B cell (primary cell): Measurements from ENCODE around the gene GPAT3. TPM values are rescaled to one million over a fixed set of nuclear protein-coding genes. Genes with fewer than 3 reads are reported as not detected.
"Not testable (repeated sequence)": the region's sequence is repeated elsewhere in the genome, so short reads cannot be mapped to it uniquely, and the experiment has no call there.

Experiments used
- ATAC-seq: fragments of 200-7000 bp; cut with Tn5 transposase; one replicate; pipeline ENCODE4 v1.10.0; 2021; ENCODE audit warnings: low read depth, mild to moderate bottlenecking, moderate number of reproducible peaks, moderate library complexity
- CTCF ChIA-PET: fragments of 350-600 bp; sonication (Branson Sonifier 250); formaldehyde crosslinking; loops from one replicate; lab custom pipeline; 2021; ENCODE audit warnings: antibody characterized with exemption, inconsistent platforms; lab: Charles Lee
- POLR2A ChIA-PET: fragments of 350-600 bp; sonication (Branson Sonifier 250); formaldehyde crosslinking; loops from one replicate; lab custom pipeline; 2021; ENCODE audit warnings: antibody characterized with exemption; lab: Charles Lee
- DNase-seq: peaks from one replicate; pipeline ENCODE4 v3.0.0; 2013
- H2AFZ ChIP-seq: 2 replicates; pipeline ENCODE4 v1.6.1; 2012; ENCODE audit warnings: mild to moderate bottlenecking, low read depth, low read length; ENCODE audit not compliant: insufficient read depth, poor library complexity, severe bottlenecking
- H3K27ac ChIP-seq, 2 donors: 1 replicate in 1 of 2; 2 replicates in 1 of 2; pipeline ENCODE4 v1.5.1; 2012 to 2013; ENCODE audit warnings: low read length in 2 of 2, mild to moderate bottlenecking in 2 of 2, moderate library complexity in 1 of 2
- H3K27me3 ChIP-seq, 4 experiments: fragments of 200-600 bp in 1 of 4; sonication (generic) in 1 of 4; replicated peaks in 1 of 4; 1 replicate in 2 of 4; 2 replicates in 2 of 4; pipeline versions ENCODE4 v1.6.1 to v1.7.0; 2013 to 2016; ENCODE audit warnings: low read length in 3 of 4, mild to moderate bottlenecking in 2 of 4, mixed read lengths in 1 of 4, moderate library complexity in 1 of 4; ENCODE audit not compliant: insufficient read depth in 4 of 4, control insufficient read depth in 3 of 4; ENCODE audit errors: control extremely low read depth in 1 of 4
- H3K36me3 ChIP-seq, 2 experiments: replicated peaks in 1 of 2; 1 replicate in 1 of 2; 2 replicates in 1 of 2; pipeline versions ENCODE4 v1.6.1 to v1.7.1; 2013; ENCODE audit warnings: low read length in 1 of 2; ENCODE audit not compliant: insufficient read depth in 2 of 2, control insufficient read depth in 1 of 2; ENCODE audit errors: control extremely low read depth in 1 of 2, extremely low read depth in 1 of 2
- H3K4me1 ChIP-seq, 2 donors: fragments of 200-600 bp in 1 of 2; sonication (generic) in 1 of 2; 1 replicate in 1 of 2; 2 replicates in 1 of 2; pipeline versions ENCODE4 v1.5.1 to v1.6.1; 2013 to 2017; ENCODE audit warnings: low read length in 2 of 2; ENCODE audit not compliant: control insufficient read depth in 2 of 2, insufficient read depth in 2 of 2
- H3K4me2 ChIP-seq: replicated peaks from 2 replicates; pipeline ENCODE3; 2012; ENCODE audit warnings: mild to moderate bottlenecking, low read depth, low read length; ENCODE audit not compliant: poor library complexity, severe bottlenecking
- H3K4me3 ChIP-seq, 5 experiments: fragments of 200-600 bp in 1 of 5; sonication (generic) in 1 of 5; 1 replicate in 3 of 5; 2 replicates in 2 of 5; pipeline versions ENCODE4 v1.5.1 to v1.7.0; 2011 to 2016; ENCODE audit warnings: low read length in 4 of 5, mild to moderate bottlenecking in 4 of 5, low read depth in 2 of 5, control low read depth in 1 of 5, moderate library complexity in 1 of 5; ENCODE audit not compliant: insufficient read depth in 1 of 5; ENCODE audit errors: control extremely low read depth in 1 of 5, extremely low read depth in 1 of 5
- H3K79me2 ChIP-seq: fragments of 200-600 bp; sonication (generic); one replicate; pipeline ENCODE4 v1.6.0; 2016; ENCODE audit warnings: low read length; ENCODE audit not compliant: control insufficient read depth, insufficient read depth
- H3K9ac ChIP-seq: fragments of 200-600 bp; sonication (generic); 2 replicates; pipeline ENCODE4 v1.6.1; 2017; ENCODE audit warnings: mild to moderate bottlenecking, low read length, moderate library complexity
- H3K9me3 ChIP-seq, 3 donors: one replicate each; pipeline versions ENCODE4 v1.6.1 to v1.7.1; 2013; ENCODE audit warnings: low read length in 2 of 3; ENCODE audit not compliant: control insufficient read depth in 2 of 3, insufficient read depth in 1 of 3; ENCODE audit errors: control extremely low read depth in 1 of 3
- H4K20me1 ChIP-seq: 2 replicates; pipeline ENCODE4 v1.6.0; 2012; ENCODE audit warnings: mild to moderate bottlenecking, low read length; ENCODE audit not compliant: insufficient read depth, control insufficient read depth, poor library complexity, severe bottlenecking
- H3K27ac Mint-ChIP-seq: one replicate; pipeline ENCODE4 v1.8.0; 2021; ENCODE audit warnings: mixed read lengths
- H3K27me3 Mint-ChIP-seq: one replicate; pipeline ENCODE4 v1.8.0; 2021; ENCODE audit warnings: mixed read lengths
- H3K4me1 Mint-ChIP-seq: one replicate; pipeline ENCODE4 v1.8.0; 2021; ENCODE audit warnings: mixed read lengths
- H3K4me3 Mint-ChIP-seq: one replicate; pipeline ENCODE4 v1.8.0; 2021; ENCODE audit warnings: mixed read lengths
- H3K9me3 Mint-ChIP-seq: one replicate; pipeline ENCODE4 v1.8.0; 2022; ENCODE audit warnings: mixed read lengths; ENCODE audit not compliant: insufficient read depth
- CTCF ChIP-seq: fragments of 200-600 bp; IDR thresholded peaks from one replicate; pipeline ENCODE4 v1.8.0; 2022; ENCODE audit warnings: antibody characterized with exemption, mild to moderate bottlenecking
- EZH2 ChIP-seq: IDR thresholded peaks from 2 replicates; pipeline ENCODE4 v1.6.1; 2012; ENCODE audit warnings: borderline replicate concordance, low read depth, mild to moderate bottlenecking, moderate library complexity, low read length; ENCODE audit not compliant: insufficient read depth, poor library complexity, severe bottlenecking
- WGBS: methylation state at CpG from one replicate; pipeline ENCODE4 v1.1.5; 2013; ENCODE audit warnings: missing lambda C conversion rate; ENCODE audit not compliant: insufficient coverage; 5-methylcytosine and 5-hydroxymethylcytosine counted together
- intact Hi-C: fragments of 100-400 bp; cut with micrococcal nuclease; formaldehyde crosslinking; loops from one replicate; pipeline ENCODE4 v1.10.0; 2022
- polyA plus RNA-seq: library from polyadenylated mRNA; depleted of rRNA; stranded (reverse); fragments of >200 nt; gene quantifications from 2 replicates; pipeline ENCODE4 v1.2.3, GENCODE V29; 2012
- total RNA-seq, 2 donors: library from RNA; stranded (reverse); fragments of 120-200 nt in 1 of 2; gene quantifications; 1 replicate in 1 of 2; 2 replicates in 1 of 2; pipeline versions ENCODE4 v1.2.3 to v1.2.4, GENCODE V29; 2013 to 2022

Gene GPAT3
- total and polyA plus RNA-seq, 2 donors (not counting 1 experiment from before 2014, with no cell fraction given), result 0.06 to 0.89 TPM

- Mint-ChIP-seq H3K4me1 (peaks cover 14% of the 10 kb centered on the region), H3K9me3 (no peaks in the 10 kb centered on the region), H3K27me3 (no peaks in the 10 kb centered on the region), H3K27ac (no peak overlapping the region), H3K4me3 (no peak overlapping the region)
- no peaks in the 10 kb centered on the region for H4K20me1 ChIP-seq
- no peak overlapping the region for H2AFZ ChIP-seq
- no peak overlapping the region for H3K4me3 ChIP-seq
- TF ChIP-seq EZH2 (no peak), CTCF (no peak)
- ATAC-seq (no peak), DNase-seq (no peak)
- no peak overlapping the region for H3K4me2 ChIP-seq
- no peak overlapping the region for H3K27ac ChIP-seq
- ChIA-PET CTCF (no interaction called here), POLR2A (no interaction called here)
- peaks cover 12 to 15% of the 10 kb centered on the region in 2 donors for H3K4me1 ChIP-seq
- intact Hi-C loops, result no loop called here
- H3K9ac ChIP-seq, result no peak overlapping the region
- no peaks in the 10 kb centered on the region for H3K36me3 ChIP-seq
- WGBS, result no CpG with 5 or more reads among the region's 3 CpGs
- H3K9me3 ChIP-seq, result no peaks in the 10 kb centered on the region
- H3K27me3 ChIP-seq, result no peaks in the 10 kb centered on the region
- H3K79me2 ChIP-seq, result no peaks in the 10 kb centered on the region
Measured at GRCh38 chr4:83572848-83573247, 36.9 kb downstream of the GPAT3 start.

- POLR2A ChIA-PET, result no interaction called here
- H3K9me3 ChIP-seq, result no peaks in the 10 kb centered on the region
- DNase-seq (no peak), ATAC-seq (no peak)
- H2AFZ ChIP-seq, result no peak overlapping the region
- H3K9ac ChIP-seq, result no peak overlapping the region
- H3K79me2 ChIP-seq, result no peaks in the 10 kb centered on the region
- H3K27ac ChIP-seq, result no peak overlapping the region
- CTCF ChIA-PET, result interaction anchor here (0.9 kb wide), 1 partner anchor 79 kb away, joined by 3 read pairs; no protein-coding TSS in a partner anchor
- H3K4me2 ChIP-seq, result no peak overlapping the region
- no peak overlapping the region for H3K27ac Mint-ChIP-seq
- WGBS, result no CpG with 5 or more reads among the region's 3 CpGs
- peaks cover 12 to 15% of the 10 kb centered on the region in 2 donors for H3K4me1 ChIP-seq
- intact Hi-C loops, result no loop called here
- peaks cover 12% of the 10 kb centered on the region for H3K4me1 Mint-ChIP-seq
- H3K4me3 Mint-ChIP-seq, result no peak overlapping the region
- no peaks in the 10 kb centered on the region for H3K27me3 ChIP-seq
- no peaks in the 10 kb centered on the region for H3K36me3 ChIP-seq
- no peaks in the 10 kb centered on the region for H3K27me3 Mint-ChIP-seq
- no peak overlapping the region for H3K4me3 ChIP-seq
- H3K9me3 Mint-ChIP-seq, result no peaks in the 10 kb centered on the region
- TF ChIP-seq CTCF (no peak), EZH2 (no peak)
- H4K20me1 ChIP-seq, result no peaks in the 10 kb centered on the region
Measured at GRCh38 chr4:83574247-83574646, 38.3 kb downstream of the GPAT3 start.

- H3K27ac ChIP-seq, H3K79me2 ChIP-seq, H4K20me1 ChIP-seq, H3K4me1 ChIP-seq, H3K9me3 ChIP-seq, H3K4me2 ChIP-seq, H3K4me3 ChIP-seq, H3K9ac ChIP-seq, H3K4me3 Mint-ChIP-seq, H3K36me3 ChIP-seq, H3K27me3 Mint-ChIP-seq, CTCF ChIA-PET, H3K27ac Mint-ChIP-seq, intact Hi-C loops, H3K27me3 ChIP-seq, DNase-seq, ATAC-seq, H2AFZ ChIP-seq, H3K9me3 Mint-ChIP-seq, H3K4me1 Mint-ChIP-seq, POLR2A ChIA-PET: not testable (repeated sequence)
- WGBS, result 93% methylated on average over 2 of the region's 3 CpGs
Measured at GRCh38 chr4:83576237-83576636, 40.3 kb downstream of the GPAT3 start.
